ENCODE measurements around the gene TOGARAM1.

GRCh38 chr14:44954750-44955149 lies 7.2 kb upstream of the TOGARAM1 start:
- no peak for TF ChIP-seq CTCF (IDR thresholded peaks at IDR 0.05)
- no peak for TF ChIP-seq POLR2A (IDR thresholded peaks at IDR 0.05)

Data from Peyer's patch (tissue), 4 donors.